ENCODE data around the gene LY6G6C.
"Not testable (repeated sequence)": the region's sequence is repeated elsewhere in the genome, so short reads cannot be mapped to it uniquely, and the experiment has no call there.

LY6G6C gene

GRCh38 chr6:31727034-31727716 lies 5.6 kb upstream of the LY6G6C start:
- no peak for DNase-seq (ENCODE audit: low read depth in 2 of 2)

GRCh38 chr6:31725502-31726350 lies 4.2 kb upstream of the LY6G6C start:
- DNase-seq (ENCODE audit: low read depth in 2 of 2), result no peak

- no peak for DNase-seq (ENCODE audit: low read depth in 2 of 2)
Measured at GRCh38 chr6:31723980-31724691, 2.6 kb upstream of the LY6G6C start.

GRCh38 chr6:31723245-31723979 lies 1.9 kb upstream of the LY6G6C start, which contains the start of gene MPIG6B:
TSS of gene MPIG6B (plus strand) at chr6:31723373. CDS start at chr6:31723384, 11 bp downstream.
- DNase-seq (ENCODE audit: low read depth in 2 of 2), result no peak

- no peak for DNase-seq (ENCODE audit: low read depth in 2 of 2)
Measured at GRCh38 chr6:31722173-31722572, 627 bp upstream of the LY6G6C start.

- DNase-seq (ENCODE audit: low read depth in 2 of 2), result no peak
Measured at GRCh38 chr6:31720196-31720770, 1.3 kb downstream of the LY6G6C start.

- no peak for DNase-seq (ENCODE audit: low read depth in 2 of 2)
Measured at GRCh38 chr6:31719001-31719400, 2.5 kb downstream of the LY6G6C start.

- DNase-seq (ENCODE audit: low read depth in 2 of 2), result no peak
Measured at GRCh38 chr6:31718265-31718664, 3.3 kb downstream of the LY6G6C start.

- no peak for DNase-seq (ENCODE audit: low read depth in 2 of 2)
Measured at GRCh38 chr6:31717499-31718222, 3.9 kb downstream of the LY6G6C start.

- no peak for DNase-seq (ENCODE audit: low read depth in 2 of 2)
Measured at GRCh38 chr6:31715022-31715958, 6.3 kb downstream of the LY6G6C start, which contains the start of gene LY6G6D. TSS of gene LY6G6D (plus strand) at chr6:31715348. CDS start at chr6:31715356, 8 bp downstream.

GRCh38 chr6:31713991-31714684 lies 7.4 kb downstream of the LY6G6C start:
- no peak for DNase-seq (ENCODE audit: low read depth in 2 of 2)

- DNase-seq (ENCODE audit: low read depth in 2 of 2), result no peak
Measured at GRCh38 chr6:31713465-31713864, 8.1 kb downstream of the LY6G6C start.

- DNase-seq (ENCODE audit: low read depth in 2 of 2), result no peak
Measured at GRCh38 chr6:31712296-31712695, 9.2 kb downstream of the LY6G6C start.

GRCh38 chr6:31711233-31711632 lies 10.3 kb downstream of the LY6G6C start:
- no peak for DNase-seq (ENCODE audit: low read depth in 2 of 2)

- no peak for DNase-seq (ENCODE audit: low read depth in 2 of 2)
Measured at GRCh38 chr6:31710523-31711219, 10.9 kb downstream of the LY6G6C start.

GRCh38 chr6:31709157-31709556 lies 12.4 kb downstream of the LY6G6C start:
- not testable (repeated sequence) for DNase-seq (ENCODE audit: low read depth in 2 of 2)

- DNase-seq (ENCODE audit: low read depth in 2 of 2), result no peak
Measured at GRCh38 chr6:31708224-31708623, 13.3 kb downstream of the LY6G6C start.

- DNase-seq (ENCODE audit: low read depth in 2 of 2), result no peak
Measured at GRCh38 chr6:31707701-31708100, 13.8 kb downstream of the LY6G6C start.
